ENCODE data around the gene MTERF4.

MTERF4 gene

GRCh38 chr2:241065355-241065803 is 36.7 kb downstream of the MTERF4 start:
- TF ChIP-seq CTCF (IDR thresholded peaks at IDR 0.05; ENCODE audit: low read depth, low read length, missing control alignments): no peak
- no peak overlapping the region for H3K4me3 ChIP-seq (replicated peaks; ENCODE audit: low read depth, low read length)
- no peak for DNase-seq (ENCODE audit: extremely low read depth, low read depth)

- no peak overlapping the region for H3K4me3 ChIP-seq (replicated peaks; ENCODE audit: low read depth, low read length)
- no peak for TF ChIP-seq CTCF (IDR thresholded peaks at IDR 0.05; ENCODE audit: low read depth, low read length, missing control alignments)
- no peak for DNase-seq (ENCODE audit: extremely low read depth, low read depth)
These were observed 37.2 kb downstream of the MTERF4 start for GRCh38 chr2:241064802-241065354.

- no peak for DNase-seq (ENCODE audit: extremely low read depth, low read depth)
- no peak for TF ChIP-seq CTCF (IDR thresholded peaks at IDR 0.05; ENCODE audit: low read depth, low read length, missing control alignments)
- H3K4me3 ChIP-seq (replicated peaks; ENCODE audit: low read depth, low read length): no peak overlapping the region
These were observed 37.9 kb downstream of the MTERF4 start for GRCh38 chr2:241064008-241064801.

GRCh38 chr2:241063587-241063986 is 38.5 kb downstream of the MTERF4 start:
- DNase-seq (ENCODE audit: extremely low read depth, low read depth): no peak
- TF ChIP-seq CTCF (IDR thresholded peaks at IDR 0.05; ENCODE audit: low read depth, low read length, missing control alignments): no peak
- H3K4me3 ChIP-seq (replicated peaks; ENCODE audit: low read depth, low read length): no peak overlapping the region

GRCh38 chr2:241063093-241063551 is 39.0 kb downstream of the MTERF4 start:
- DNase-seq (ENCODE audit: extremely low read depth, low read depth): no peak
- no peak for TF ChIP-seq CTCF (IDR thresholded peaks at IDR 0.05; ENCODE audit: low read depth, low read length, missing control alignments)

GRCh38 chr2:241062389-241063092 is 39.5 kb downstream of the MTERF4 start:
- DNase-seq (ENCODE audit: extremely low read depth, low read depth): no peak
- no peak overlapping the region for H3K4me3 ChIP-seq (replicated peaks; ENCODE audit: low read depth, low read length)

More at GRCh38 chr2:241063093-241063551, 39.0 kb downstream of the MTERF4 start:
- H3K4me3 ChIP-seq (replicated peaks; ENCODE audit: low read depth, low read length): no peak overlapping the region

More at GRCh38 chr2:241062389-241063092, 39.5 kb downstream of the MTERF4 start:
- no peak for TF ChIP-seq CTCF (IDR thresholded peaks at IDR 0.05; ENCODE audit: low read depth, low read length, missing control alignments)
